ENCODE data around the gene POLR1A. TPM values are rescaled to one million over a fixed set of nuclear protein-coding genes. Genes with fewer than 3 reads are reported as not detected.

Gene POLR1A
- total and polyA plus RNA-seq, 7 donors, result 6.1 to 41.6 (median 27.0) TPM

Other genes with a start within 250 kb of the POLR1A start
- gene ST3GAL5, start 216.9 kb downstream of the POLR1A start, total RNA-seq, result 10 to 100 TPM in 3 of 4 donors, 1 to 10 TPM in 1; 7.9 to 19.5 (median 12.4) TPM
- gene ST3GAL5, start 216.9 kb downstream of the POLR1A start, polyA plus RNA-seq, result 10 to 100 TPM; 14.6 to 35.6 (median 15.3) TPM
- gene PTCD3, start 349 bp upstream of the POLR1A start, total RNA-seq, result 100 to 1,000 TPM in 3 of 4 donors, 10 to 100 TPM in 1; 92.5 to 148 (median 113) TPM
- 10 to 100 TPM; 32.8 to 56.3 (median 42.9) TPM for gene PTCD3, start 349 bp upstream of the POLR1A start, polyA plus RNA-seq
- gene IMMT, start 89.6 kb upstream of the POLR1A start, total RNA-seq, result 100 to 1,000 TPM; 141 to 272 (median 167) TPM
- 100 to 1,000 TPM; 132 to 185 (median 148) TPM for gene IMMT, start 89.6 kb upstream of the POLR1A start, polyA plus RNA-seq
- 10 to 100 TPM; 39.7 to 67.4 (median 47.9) TPM for gene MRPL35, start 93.6 kb upstream of the POLR1A start, total RNA-seq
- gene MRPL35, start 93.6 kb upstream of the POLR1A start, polyA plus RNA-seq, result 10 to 100 TPM; 46.3 to 94.7 (median 65.8) TPM
- gene REEP1, start 231.7 kb upstream of the POLR1A start, total RNA-seq, result 10 to 100 TPM in 2 of 4 donors, 1 to 10 TPM in 2; 4.1 to 16.1 (median 9.7) TPM
- gene REEP1, start 231.7 kb upstream of the POLR1A start, polyA plus RNA-seq, result 1 to 10 TPM; 1.2 to 8.2 (median 4.8) TPM

Measured in psoas muscle (tissue), 7 donors.